Fibroblast of mammary gland (primary cell): ENCODE results near the gene CORO6.
A peak's percentile ranks its signal among the peaks of the same experiment; 100 is the strongest.

Source experiments
- DNase-seq: peaks from one replicate; pipeline ENCODE4 v3.0.0-alpha.2; 2010; ENCODE audit warnings: low read depth
- H3K4me3 ChIP-seq: 2 replicates; pipeline ENCODE4 v1.5.1; 2011; ENCODE audit warnings: low read depth, mild to moderate bottlenecking, low read length, moderate library complexity; ENCODE audit not compliant: control insufficient read depth
- CTCF ChIP-seq: conservative IDR thresholded peaks from 2 replicates; pipeline ENCODE4 v1.5.1; 2011; ENCODE audit warnings: low read depth, low read length, inconsistent platforms; ENCODE audit not compliant: control insufficient read depth, insufficient read depth

Gene CORO6

GRCh38 chr17:29589524-29590410 lies 32.9 kb downstream of the CORO6 start, which contains the start of gene GIT1:
Gene GIT1 (minus strand): TSS chr17:29589648. CDS start chr17:29589378, 270 bp downstream.
- H3K4me3 ChIP-seq = peak within 1 kb of the TSS; percentile 75
- DNase-seq = peak; percentile 68
- no peak for TF ChIP-seq CTCF

- no peak for TF ChIP-seq CTCF
- H3K4me3 ChIP-seq = peak overlapping the region; percentile 75
- no peak for DNase-seq
These were observed 33.9 kb downstream of the CORO6 start for GRCh38 chr17:29588562-29589411.

- TF ChIP-seq CTCF = no peak
- peak overlapping the region; percentile 75 for H3K4me3 ChIP-seq
- DNase-seq = no peak
These were observed 34.6 kb downstream of the CORO6 start for GRCh38 chr17:29588017-29588561.

GRCh38 chr17:29587591-29587990 lies 35.1 kb downstream of the CORO6 start:
- DNase-seq = no peak
- peak overlapping the region; percentile 75 for H3K4me3 ChIP-seq

GRCh38 chr17:29586676-29587469 lies 35.8 kb downstream of the CORO6 start:
- DNase-seq = no peak
- no peak for TF ChIP-seq CTCF
- H3K4me3 ChIP-seq = no peak overlapping the region

More at GRCh38 chr17:29587591-29587990, 35.1 kb downstream of the CORO6 start:
- TF ChIP-seq CTCF = no peak
